NOMO-1 (cell line): ENCODE data around the gene SFSWAP.
"Not testable (repeated sequence)": the region's sequence is repeated elsewhere in the genome, so short reads cannot be mapped to it uniquely, and the experiment has no call there.

ENCODE experiments used
- DNase-seq, 2 experiments: peaks; one replicate each; lab custom pipeline; 2025; ENCODE audit not compliant: unreplicated experiment in 2 of 2; lab: John Stamatoyannopoulos, UW

The SFSWAP gene

GRCh38 chr12:131679186-131679585 is 31.7 kb upstream of the SFSWAP start:
- not testable (repeated sequence) for DNase-seq

GRCh38 chr12:131679816-131680215 is 31.1 kb upstream of the SFSWAP start:
- DNase-seq: not testable (repeated sequence)

- DNase-seq: not testable (repeated sequence)
Measured at GRCh38 chr12:131680392-131681256, 30.3 kb upstream of the SFSWAP start.

GRCh38 chr12:131681257-131681620 is 29.7 kb upstream of the SFSWAP start:
- DNase-seq: no peak

- DNase-seq: peak; percentile 33 to 38
Measured at GRCh38 chr12:131681746-131682509, 29.0 kb upstream of the SFSWAP start.

DNA sequence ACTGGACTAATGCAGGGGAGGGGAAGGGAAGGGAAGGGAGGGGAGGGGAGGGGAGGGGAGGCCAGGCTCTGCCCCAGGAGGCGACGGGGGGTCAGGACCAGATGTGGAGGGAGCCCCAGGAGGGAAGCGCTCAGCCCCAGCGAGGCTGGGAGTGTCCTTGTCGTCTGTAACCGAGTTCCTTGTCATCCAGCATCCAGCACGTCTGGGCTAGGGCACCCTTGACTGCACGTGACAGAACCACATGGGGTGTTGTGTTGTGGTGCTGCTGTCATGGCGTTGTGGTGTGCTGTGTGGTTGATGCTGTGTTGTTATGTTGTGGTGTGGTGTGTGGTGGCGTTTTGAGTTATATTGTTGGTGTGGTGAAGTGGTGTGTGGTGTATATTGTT is 28.4 kb upstream of the SFSWAP start:
- no peak for DNase-seq

- DNase-seq: no peak
Measured at GRCh38 chr12:131683266-131684014, 27.4 kb upstream of the SFSWAP start.

DNA sequence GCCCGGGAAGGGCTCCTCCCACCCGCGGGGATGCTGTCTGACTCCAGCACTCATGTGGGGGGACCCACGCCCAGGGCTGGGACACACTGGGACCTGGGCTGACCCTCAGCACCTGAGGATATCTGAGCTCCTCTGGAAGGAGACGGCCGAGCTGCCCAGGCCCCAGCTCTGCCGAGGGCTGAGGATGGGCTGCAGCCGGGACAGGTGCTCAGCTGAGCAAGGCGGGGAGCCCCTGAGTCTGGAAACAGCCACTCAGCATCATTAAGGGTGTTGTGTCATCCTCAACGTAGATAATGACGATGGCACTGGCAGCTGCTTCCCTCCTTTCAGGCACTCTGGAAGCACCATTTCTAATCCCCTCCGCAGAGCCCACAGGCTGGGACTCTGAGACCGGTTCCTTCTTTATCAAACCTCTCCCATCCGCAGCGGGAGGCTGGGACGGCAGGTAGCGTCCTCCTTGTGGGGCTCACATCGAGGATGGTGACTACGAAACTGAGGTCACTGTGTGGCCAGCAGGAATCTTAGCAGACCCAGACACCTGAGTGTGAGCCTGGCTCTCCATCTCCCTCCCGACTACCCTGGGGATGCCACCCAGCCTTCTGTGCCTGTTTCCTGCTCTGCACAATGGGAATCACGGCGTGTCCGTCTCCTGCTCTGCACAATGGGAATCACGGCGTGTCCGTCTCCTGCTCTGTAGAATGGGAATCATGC is 26.7 kb upstream of the SFSWAP start:
- no peak for DNase-seq

DNA sequence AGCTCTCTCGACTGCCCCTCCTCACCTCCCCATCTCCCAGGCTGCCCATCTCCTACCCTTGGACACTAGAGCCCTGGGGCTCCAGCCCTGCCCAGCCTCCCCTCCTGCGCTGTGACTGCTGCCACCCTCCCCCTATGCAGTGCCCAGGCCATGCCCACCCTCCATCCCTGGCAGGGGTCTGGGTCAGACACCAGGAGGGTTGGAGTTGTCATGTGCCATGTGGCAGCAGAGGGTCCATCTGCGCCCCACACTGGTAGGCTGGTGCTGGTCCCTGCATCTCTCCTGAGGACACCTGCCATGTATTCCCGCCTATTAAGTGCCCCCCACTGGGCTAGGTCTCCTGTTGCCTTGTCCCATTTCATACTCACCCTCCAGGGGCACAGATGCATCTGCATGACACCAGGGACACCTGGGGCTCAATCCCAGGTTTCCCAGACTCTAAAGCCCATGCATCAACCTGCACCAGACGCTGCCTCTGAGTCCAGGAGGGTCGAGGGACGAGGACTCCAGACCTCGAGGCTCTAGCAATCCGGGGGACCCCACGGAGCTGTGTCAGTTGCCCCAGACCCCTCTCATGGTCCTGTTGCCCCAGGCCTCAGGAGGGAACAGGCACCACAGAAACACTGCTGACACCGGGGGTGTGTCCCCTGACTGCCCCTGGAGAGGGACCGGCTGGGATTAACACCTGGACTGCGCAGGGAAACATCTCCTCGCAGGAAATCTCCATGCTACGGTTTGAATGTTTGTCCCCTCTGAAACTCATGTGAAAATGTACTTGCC is 23.4 kb upstream of the SFSWAP start:
- DNase-seq: no peak

- DNase-seq: no peak
Measured at GRCh38 chr12:131688131-131688844, 22.6 kb upstream of the SFSWAP start.

GRCh38 chr12:131688845-131689154 is 22.1 kb upstream of the SFSWAP start:
- DNase-seq: no peak

DNA sequence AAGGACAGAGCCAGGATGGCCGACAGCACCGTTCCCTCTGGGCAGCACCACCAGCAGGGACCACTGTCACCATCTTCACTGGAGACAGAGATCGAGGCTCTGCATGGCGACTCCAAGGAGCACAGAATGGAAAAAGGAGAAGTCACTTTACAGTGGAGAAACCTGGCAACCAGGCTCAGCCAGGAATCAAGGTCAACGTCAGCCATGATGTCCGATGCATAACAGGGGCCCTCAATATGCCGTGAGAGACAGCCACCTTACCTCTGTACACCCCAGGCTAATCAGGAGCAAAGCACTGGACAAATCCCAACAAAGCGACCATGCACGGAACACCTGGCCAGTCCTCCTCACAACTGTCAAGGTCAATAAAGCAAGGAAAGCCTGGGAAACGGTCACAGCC is 20.6 kb upstream of the SFSWAP start:
- no peak for DNase-seq

DNA sequence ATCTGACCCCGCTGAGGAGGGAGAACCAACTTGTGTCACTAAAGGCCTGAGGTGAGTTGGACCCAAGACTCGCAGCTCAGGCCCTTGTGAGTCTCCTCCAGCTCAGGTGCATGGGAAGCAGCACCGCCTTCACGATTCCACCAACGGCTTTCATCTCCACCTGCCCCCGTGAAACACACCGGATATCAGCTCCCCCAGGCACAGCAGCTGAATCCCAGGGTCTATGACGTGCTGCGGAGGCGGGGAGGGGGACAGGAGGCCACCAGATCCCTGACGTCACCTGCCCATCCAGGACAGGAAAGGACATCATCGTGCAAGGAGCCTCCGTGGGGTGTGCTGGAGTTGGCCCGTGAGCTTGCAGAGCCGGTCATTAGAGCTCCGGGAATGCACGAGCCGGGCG is 18.5 kb upstream of the SFSWAP start:
- no peak for DNase-seq

GRCh38 chr12:131693149-131693548 is 17.7 kb upstream of the SFSWAP start:
- DNase-seq: no peak

DNA sequence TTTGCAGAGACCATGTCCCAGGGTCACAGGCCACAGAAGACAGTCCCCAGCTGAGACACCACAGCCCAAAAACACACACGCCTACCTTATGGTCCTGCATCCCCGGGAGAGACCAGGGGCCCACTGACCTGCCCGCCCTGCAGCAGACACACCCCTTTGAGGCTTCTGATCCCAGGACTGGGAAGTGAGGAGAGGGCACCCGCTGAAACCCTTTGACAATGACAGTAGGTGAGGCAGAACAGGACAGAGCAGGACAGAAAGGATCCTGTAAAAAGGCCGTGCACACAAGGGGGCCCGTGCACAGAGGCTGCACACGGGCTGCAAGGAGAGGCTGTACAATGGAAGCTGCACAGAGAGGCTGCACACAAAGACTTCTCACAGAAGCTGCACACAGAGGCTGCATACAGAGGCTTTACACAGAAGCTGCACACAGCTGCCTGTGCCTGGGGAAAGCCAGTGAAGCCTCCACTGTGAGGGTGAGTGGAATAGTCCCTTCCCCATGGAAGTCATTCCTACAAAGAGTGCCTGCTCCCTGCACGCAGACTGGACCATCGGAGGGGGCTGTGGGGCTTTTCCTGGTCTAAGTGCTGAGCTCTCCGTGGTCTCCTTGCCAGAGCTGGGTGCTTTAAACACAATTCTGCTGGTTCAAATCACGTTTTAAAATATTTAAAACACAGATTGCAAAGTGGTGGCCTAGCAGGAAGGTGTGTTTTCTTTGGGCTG is 16.6 kb upstream of the SFSWAP start:
- no peak for DNase-seq

DNA sequence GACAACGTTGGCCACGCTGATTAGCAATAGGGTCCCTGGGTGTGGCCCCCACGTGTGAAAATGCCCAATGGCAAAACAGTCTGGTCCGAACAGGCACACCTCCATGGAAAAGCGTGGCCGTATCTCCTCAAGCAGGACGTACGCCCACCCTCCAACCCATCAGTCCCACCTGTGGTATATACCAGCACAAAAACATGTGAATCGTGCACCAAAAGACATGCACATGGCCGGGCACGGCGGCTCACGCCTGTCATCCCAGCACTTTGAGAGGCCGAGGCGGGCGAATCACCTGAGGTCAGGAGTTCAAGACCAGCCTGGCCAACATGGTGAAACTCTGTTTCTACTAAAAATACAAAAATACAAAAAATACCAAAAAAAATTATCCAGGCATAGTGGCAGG is 14.9 kb upstream of the SFSWAP start:
- no peak for DNase-seq

GRCh38 chr12:131698286-131698685 is 12.6 kb upstream of the SFSWAP start:
- DNase-seq: peak in 1 of 2 experiments; percentile 16

GRCh38 chr12:131699434-131699833 is 11.5 kb upstream of the SFSWAP start:
- no peak for DNase-seq

- no peak for DNase-seq
Measured at GRCh38 chr12:131700271-131700670, 10.6 kb upstream of the SFSWAP start.
